ENCODE measurements around the gene ANKRD40.

Gene ANKRD40

GRCh38 chr17:50749245-50749644 lies 41.5 kb upstream of the ANKRD40 start:
- ATAC-seq = no peak

DNA sequence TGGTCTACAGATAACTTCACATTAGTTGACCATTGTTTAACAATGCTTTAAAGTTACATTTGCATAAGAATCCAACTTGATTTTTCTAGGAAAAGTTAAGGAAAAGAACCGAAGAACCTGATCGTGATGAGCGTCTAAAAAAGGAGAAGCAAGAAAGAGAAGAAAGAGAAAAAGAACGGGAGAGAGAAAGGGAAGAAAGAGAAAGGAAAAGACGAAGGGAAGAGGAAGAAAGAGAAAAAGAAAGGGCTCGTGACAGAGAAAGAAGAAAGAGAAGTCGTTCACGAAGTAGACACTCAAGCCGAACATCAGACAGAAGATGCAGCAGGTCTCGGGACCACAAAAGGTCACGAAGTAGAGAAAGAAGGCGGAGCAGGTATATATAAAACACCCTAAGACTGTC lies 37.9 kb upstream of the ANKRD40 start:
- TF ChIP-seq ZFP3 (CRISPR knock-in tag; IDR thresholded peaks at IDR 0.05) = no peak
- no peak for TF ChIP-seq RARB (CRISPR knock-in tag; IDR thresholded peaks at IDR 0.05)
- TF ChIP-seq, protein P1, sequence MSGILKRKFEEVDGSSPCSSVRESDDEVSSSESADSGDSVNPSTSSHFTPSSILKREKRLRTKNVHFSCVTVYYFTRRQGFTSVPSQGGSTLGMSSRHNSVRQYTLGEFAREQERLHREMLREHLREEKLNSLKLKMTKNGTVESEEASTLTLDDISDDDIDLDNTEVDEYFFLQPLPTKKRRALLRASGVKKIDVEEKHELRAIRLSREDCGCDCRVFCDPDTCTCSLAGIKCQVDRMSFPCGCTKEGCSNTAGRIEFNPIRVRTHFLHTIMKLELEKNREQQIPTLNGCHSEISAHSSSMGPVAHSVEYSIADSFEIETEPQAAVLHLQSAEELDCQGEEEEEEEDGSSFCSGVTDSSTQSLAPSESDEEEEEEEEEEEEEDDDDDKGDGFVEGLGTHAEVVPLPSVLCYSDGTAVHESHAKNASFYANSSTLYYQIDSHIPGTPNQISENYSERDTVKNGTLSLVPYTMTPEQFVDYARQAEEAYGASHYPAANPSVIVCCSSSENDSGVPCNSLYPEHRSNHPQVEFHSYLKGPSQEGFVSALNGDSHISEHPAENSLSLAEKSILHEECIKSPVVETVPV (CRISPR knock-in tag; IDR thresholded peaks at IDR 0.05) = no peak
- TF ChIP-seq CREB5 (CRISPR knock-in tag; IDR thresholded peaks at IDR 0.05; ENCODE audit: low read depth) = no peak
- TF ChIP-seq PPARA (CRISPR knock-in tag; IDR thresholded peaks at IDR 0.05; ENCODE audit: borderline replicate concordance) = no peak
- TF ChIP-seq BACH2 (CRISPR knock-in tag; IDR thresholded peaks at IDR 0.05; ENCODE audit: borderline replicate concordance) = no peak
- no peak for TF ChIP-seq GLIS3 (CRISPR knock-in tag; IDR thresholded peaks at IDR 0.05)
- no peak for TF ChIP-seq POU6F1 (CRISPR knock-in tag; IDR thresholded peaks at IDR 0.05; ENCODE audit: borderline replicate concordance, low read depth)
- no peak for TF ChIP-seq ZNF565 (CRISPR knock-in tag; conservative IDR thresholded peaks at IDR 0.05; ENCODE audit: low read depth)
- TF ChIP-seq ZNF8 (CRISPR knock-in tag; IDR thresholded peaks at IDR 0.05) = no peak
- no peak for TF ChIP-seq OSR1 (CRISPR knock-in tag; IDR thresholded peaks at IDR 0.05)
- no peak for TF ChIP-seq ESRRG (CRISPR knock-in tag; IDR thresholded peaks at IDR 0.05)
- TF ChIP-seq ZNF70 (CRISPR knock-in tag; IDR thresholded peaks at IDR 0.05) = no peak
- no peak for TF ChIP-seq ARNTL (CRISPR knock-in tag; IDR thresholded peaks at IDR 0.05; ENCODE audit: borderline replicate concordance, low read depth)
- TF ChIP-seq, protein P2, sequence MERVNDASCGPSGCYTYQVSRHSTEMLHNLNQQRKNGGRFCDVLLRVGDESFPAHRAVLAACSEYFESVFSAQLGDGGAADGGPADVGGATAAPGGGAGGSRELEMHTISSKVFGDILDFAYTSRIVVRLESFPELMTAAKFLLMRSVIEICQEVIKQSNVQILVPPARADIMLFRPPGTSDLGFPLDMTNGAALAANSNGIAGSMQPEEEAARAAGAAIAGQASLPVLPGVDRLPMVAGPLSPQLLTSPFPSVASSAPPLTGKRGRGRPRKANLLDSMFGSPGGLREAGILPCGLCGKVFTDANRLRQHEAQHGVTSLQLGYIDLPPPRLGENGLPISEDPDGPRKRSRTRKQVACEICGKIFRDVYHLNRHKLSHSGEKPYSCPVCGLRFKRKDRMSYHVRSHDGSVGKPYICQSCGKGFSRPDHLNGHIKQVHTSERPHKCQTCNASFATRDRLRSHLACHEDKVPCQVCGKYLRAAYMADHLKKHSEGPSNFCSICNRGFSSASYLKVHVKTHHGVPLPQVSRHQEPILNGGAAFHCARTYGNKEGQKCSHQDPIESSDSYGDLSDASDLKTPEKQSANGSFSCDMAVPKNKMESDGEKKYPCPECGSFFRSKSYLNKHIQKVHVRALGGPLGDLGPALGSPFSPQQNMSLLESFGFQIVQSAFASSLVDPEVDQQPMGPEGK (CRISPR knock-in tag; IDR thresholded peaks at IDR 0.05; ENCODE audit: borderline replicate concordance) = no peak
- no peak for TF ChIP-seq SNAI2 (CRISPR knock-in tag; IDR thresholded peaks at IDR 0.05)
- no peak for TF ChIP-seq TSHZ2 (CRISPR knock-in tag; IDR thresholded peaks at IDR 0.05)
- ATAC-seq = no peak

More at GRCh38 chr17:50749245-50749644, 41.5 kb upstream of the ANKRD40 start:
- no peak for TF ChIP-seq CSDC2 (CRISPR knock-in tag; IDR thresholded peaks at IDR 0.05)
- no peak for TF ChIP-seq GLIS3 (CRISPR knock-in tag; IDR thresholded peaks at IDR 0.05)
- no peak for TF ChIP-seq TOX (CRISPR knock-in tag; IDR thresholded peaks at IDR 0.05; ENCODE audit: borderline replicate concordance)
- no peak for TF ChIP-seq RARB (CRISPR knock-in tag; IDR thresholded peaks at IDR 0.05)

- no peak for ATAC-seq
- TF ChIP-seq GLIS3 (CRISPR knock-in tag; IDR thresholded peaks at IDR 0.05) (no peak), ZNF8 (CRISPR knock-in tag; IDR thresholded peaks at IDR 0.05) (no peak), TOX (CRISPR knock-in tag; IDR thresholded peaks at IDR 0.05; ENCODE audit: borderline replicate concordance) (no peak)
Measured at GRCh38 chr17:50739098-50739497, 31.4 kb upstream of the ANKRD40 start.

DNA sequence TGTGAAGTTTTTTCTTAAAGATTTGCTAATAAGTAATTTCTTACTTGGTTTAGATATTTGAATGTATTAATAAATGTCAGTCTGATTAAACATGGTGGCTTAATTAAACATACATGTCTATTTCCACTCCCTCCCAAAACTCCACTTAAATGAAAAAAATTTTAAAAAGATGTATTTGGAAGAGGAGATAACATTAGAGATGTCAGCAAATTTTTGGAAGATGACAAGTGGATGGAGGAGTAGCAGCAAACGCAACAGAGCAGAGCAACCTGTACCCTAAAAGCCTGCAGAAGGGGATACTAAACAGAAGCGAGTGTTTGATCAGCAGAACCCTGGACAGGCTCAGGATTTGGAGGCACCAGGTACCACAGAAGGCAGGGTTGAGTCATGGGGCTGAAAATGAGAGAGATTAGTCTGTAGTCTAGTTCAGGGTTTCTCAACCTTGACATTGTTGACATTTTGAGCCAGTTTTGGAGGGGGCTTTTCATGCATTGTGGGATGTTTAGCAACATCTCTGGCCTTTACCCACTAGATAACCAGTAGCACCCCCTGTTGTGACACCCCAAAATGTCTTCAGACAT lies 29.5 kb upstream of the ANKRD40 start:
- no peak for ATAC-seq
- TF ChIP-seq, protein P1 (CRISPR knock-in tag; IDR thresholded peaks at IDR 0.05) = no peak
- no peak for TF ChIP-seq TOX (CRISPR knock-in tag; IDR thresholded peaks at IDR 0.05; ENCODE audit: borderline replicate concordance)
- no peak for TF ChIP-seq ZFP3 (CRISPR knock-in tag; IDR thresholded peaks at IDR 0.05)
- TF ChIP-seq POU6F1 (CRISPR knock-in tag; IDR thresholded peaks at IDR 0.05; ENCODE audit: borderline replicate concordance, low read depth) = no peak
- TF ChIP-seq ZC3H10 (CRISPR knock-in tag; IDR thresholded peaks at IDR 0.05) = no peak
- no peak for TF ChIP-seq ZNF565 (CRISPR knock-in tag; conservative IDR thresholded peaks at IDR 0.05; ENCODE audit: low read depth)
- no peak for TF ChIP-seq CSDC2 (CRISPR knock-in tag; IDR thresholded peaks at IDR 0.05)
- TF ChIP-seq OSR1 (CRISPR knock-in tag; IDR thresholded peaks at IDR 0.05) = no peak
- no peak for TF ChIP-seq ISL1 (CRISPR knock-in tag; IDR thresholded peaks at IDR 0.05)
- TF ChIP-seq PPARA (CRISPR knock-in tag; IDR thresholded peaks at IDR 0.05; ENCODE audit: borderline replicate concordance) = no peak
- no peak for TF ChIP-seq ZNF70 (CRISPR knock-in tag; IDR thresholded peaks at IDR 0.05)
- no peak for TF ChIP-seq RARB (CRISPR knock-in tag; IDR thresholded peaks at IDR 0.05)
- no peak for TF ChIP-seq BACH2 (CRISPR knock-in tag; IDR thresholded peaks at IDR 0.05; ENCODE audit: borderline replicate concordance)
- no peak for TF ChIP-seq TCF4 (CRISPR knock-in tag; IDR thresholded peaks at IDR 0.05; ENCODE audit: borderline replicate concordance)

All from SK-N-SH treated with all-trans-retinoic acid at 6 μM for 48 hours (cell line).